Activated CD4-positive, CD25-positive, alpha-beta regulatory T cell (primary cell): ENCODE results near the gene LAMA5.

Experiments used
- DNase-seq, 4 experiments: peaks; one replicate each; lab custom pipeline; 2025; lab: John Stamatoyannopoulos, UW

LAMA5 gene

GRCh38 chr20:62369815-62370114 is 2.7 kb upstream of the LAMA5 start:
- no peak for DNase-seq

- DNase-seq: no peak
These were observed 2.1 kb upstream of the LAMA5 start for GRCh38 chr20:62368976-62369814.

GRCh38 chr20:62368392-62368975 is 1.4 kb upstream of the LAMA5 start:
- no peak for DNase-seq

- DNase-seq: no peak
These were observed 700 bp upstream of the LAMA5 start for GRCh38 chr20:62367633-62368391.

GRCh38 chr20:62366370-62367135 is 559 bp downstream of the LAMA5 start:
- DNase-seq: no peak

GRCh38 chr20:62365814-62366369 is 1.2 kb downstream of the LAMA5 start:
- DNase-seq: no peak

- DNase-seq: no peak
These were observed 2.0 kb downstream of the LAMA5 start for GRCh38 chr20:62364911-62365736.

GRCh38 chr20:62363920-62364851 is 2.9 kb downstream of the LAMA5 start:
- DNase-seq: no peak

- no peak for DNase-seq
These were observed 3.9 kb downstream of the LAMA5 start for GRCh38 chr20:62362991-62363919.

- DNase-seq: no peak
These were observed 4.5 kb downstream of the LAMA5 start for GRCh38 chr20:62362590-62362940.

- DNase-seq: no peak
These were observed 5.1 kb downstream of the LAMA5 start for GRCh38 chr20:62361799-62362589.

GRCh38 chr20:62360854-62361798 is 6.0 kb downstream of the LAMA5 start:
- no peak for DNase-seq

GRCh38 chr20:62359491-62360121 is 7.5 kb downstream of the LAMA5 start:
- no peak for DNase-seq

- DNase-seq: no peak
These were observed 8.0 kb downstream of the LAMA5 start for GRCh38 chr20:62359043-62359490.

- no peak for DNase-seq
These were observed 8.7 kb downstream of the LAMA5 start for GRCh38 chr20:62358171-62359042.
